GM21619 (cell line): ENCODE measurements around the gene NEK4.
"Not testable (repeated sequence)": the region's sequence is repeated elsewhere in the genome, so short reads cannot be mapped to it uniquely, and the experiment has no call there.

Source experiments
- ATAC-seq: cut with Tn5 transposase; IDR thresholded peaks from one replicate; pipeline ENCODE4 v1.9.1; 2021; ENCODE audit not compliant: unreplicated experiment

NEK4 gene

GRCh38 chr3:52743152-52743551 lies 27.6 kb downstream of the NEK4 start:
- ATAC-seq, result no peak

- no peak for ATAC-seq
These were observed 28.2 kb downstream of the NEK4 start for GRCh38 chr3:52742418-52743041.

- ATAC-seq, result no peak
These were observed 31.0 kb downstream of the NEK4 start for GRCh38 chr3:52739730-52740129.

GRCh38 chr3:52733256-52733891 lies 37.4 kb downstream of the NEK4 start:
- no peak for ATAC-seq

DNA sequence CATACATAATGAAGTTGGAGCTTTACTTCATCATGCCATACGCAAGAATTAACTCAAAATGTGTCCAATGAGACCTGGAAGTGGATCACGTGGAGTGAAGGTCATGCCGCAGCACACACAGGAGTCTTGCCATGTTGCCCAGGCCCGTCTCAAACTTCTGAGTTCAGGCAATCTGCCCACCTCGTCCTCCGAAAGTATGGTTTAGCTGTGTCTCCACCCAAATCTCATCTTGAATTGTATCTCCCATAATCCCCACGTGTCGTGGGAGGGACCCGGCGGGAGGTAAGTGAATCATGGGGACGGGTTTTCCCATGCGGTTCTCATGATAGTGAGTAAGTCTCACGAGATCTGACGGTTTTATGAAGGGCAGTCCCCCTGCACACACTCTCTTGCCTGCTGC lies 39.1 kb downstream of the NEK4 start:
- ATAC-seq, result no peak

DNA sequence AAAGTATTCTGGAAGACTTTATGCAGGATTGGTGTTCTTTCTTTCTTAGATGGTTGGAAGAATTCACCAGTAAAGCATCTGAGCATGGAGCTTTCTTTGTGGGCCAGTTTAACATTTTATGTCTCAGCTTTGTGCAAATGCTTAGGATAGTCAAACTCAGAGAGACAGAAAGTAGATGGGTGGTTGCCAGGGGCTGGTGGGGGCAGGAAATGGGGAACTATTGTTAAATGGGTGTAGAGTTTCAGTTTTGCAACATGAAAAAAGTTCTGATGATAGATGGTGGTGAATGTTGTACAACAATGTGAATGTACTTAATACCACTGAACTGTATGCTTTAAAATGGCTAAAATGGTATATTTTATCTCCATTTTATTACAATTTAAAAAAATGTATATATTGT lies 40.1 kb downstream of the NEK4 start:
- no peak for ATAC-seq

DNA sequence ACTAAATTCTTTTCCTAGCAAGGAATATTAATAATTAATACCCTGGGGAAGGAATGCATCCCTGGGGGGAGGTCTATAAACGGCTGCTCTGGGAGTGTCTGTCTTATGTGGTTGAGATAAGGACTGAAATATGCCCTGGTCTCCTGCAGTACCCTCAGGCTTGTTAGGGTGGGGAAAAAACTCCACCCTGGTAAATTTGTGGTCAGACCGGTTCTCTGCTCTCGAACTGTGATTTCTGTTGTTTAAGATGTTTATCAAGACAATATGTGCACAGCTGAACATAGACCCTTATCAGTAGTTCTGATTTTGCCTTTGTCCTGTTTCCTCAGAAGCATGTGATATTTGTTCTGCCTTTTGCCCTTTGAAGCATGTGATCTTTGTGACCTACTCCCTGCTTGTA lies 42.0 kb downstream of the NEK4 start:
- not testable (repeated sequence) for ATAC-seq

DNA sequence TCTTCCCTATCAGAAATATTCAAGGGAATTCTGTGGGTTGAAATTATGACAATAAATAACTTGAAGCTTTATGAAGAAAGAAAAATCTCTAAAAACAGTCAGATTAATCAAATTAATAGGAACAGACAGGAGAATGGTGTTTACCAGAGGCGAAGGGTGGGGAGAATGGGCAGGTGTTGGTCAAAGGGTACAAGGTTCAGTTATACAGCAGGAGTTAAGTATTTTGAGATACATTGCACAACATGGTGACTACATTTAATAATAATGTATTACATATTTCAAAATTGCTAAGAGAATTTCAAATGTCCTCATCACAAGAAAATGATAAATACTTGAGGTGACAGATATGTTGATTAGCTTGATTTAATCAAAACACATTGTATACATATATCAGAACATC lies 46.2 kb downstream of the NEK4 start:
- ATAC-seq, result no peak

DNA sequence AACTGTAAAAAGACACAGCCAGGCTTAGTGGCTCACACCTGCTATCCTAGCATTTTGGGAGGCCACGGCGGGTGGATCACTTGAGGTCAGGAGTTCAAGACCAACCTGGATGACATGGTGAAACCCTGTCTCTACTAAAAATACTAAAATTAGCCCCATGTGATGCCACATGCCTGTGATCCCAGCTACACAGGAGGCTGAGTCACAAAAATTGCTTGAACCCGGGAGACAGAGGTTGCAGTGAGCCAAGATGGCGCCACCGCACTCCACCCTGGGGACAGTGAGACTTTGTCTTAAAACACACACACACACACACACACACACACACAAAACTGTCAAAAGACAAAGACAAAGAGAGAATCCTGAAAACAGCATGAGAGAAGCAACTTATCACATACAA lies 46.8 kb downstream of the NEK4 start:
- no peak for ATAC-seq

- ATAC-seq, result no peak
These were observed 48.2 kb downstream of the NEK4 start for GRCh38 chr3:52722491-52722890.

DNA sequence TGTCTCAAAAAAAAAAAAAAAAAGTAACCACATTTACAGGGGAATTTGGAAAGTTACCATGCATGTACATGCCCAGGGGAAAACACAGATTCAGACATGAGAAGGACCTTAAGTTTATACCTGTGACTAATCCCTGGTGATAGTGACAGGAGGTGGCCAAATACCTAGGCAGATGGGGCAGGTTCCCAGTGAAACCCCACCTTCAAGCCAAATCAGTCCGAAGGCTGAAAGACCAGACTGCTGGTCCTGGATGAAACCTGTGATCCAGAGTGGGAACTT lies 49.1 kb downstream of the NEK4 start:
- no peak for ATAC-seq

- ATAC-seq, result no peak
These were observed 49.6 kb downstream of the NEK4 start for GRCh38 chr3:52721002-52721729.

DNA sequence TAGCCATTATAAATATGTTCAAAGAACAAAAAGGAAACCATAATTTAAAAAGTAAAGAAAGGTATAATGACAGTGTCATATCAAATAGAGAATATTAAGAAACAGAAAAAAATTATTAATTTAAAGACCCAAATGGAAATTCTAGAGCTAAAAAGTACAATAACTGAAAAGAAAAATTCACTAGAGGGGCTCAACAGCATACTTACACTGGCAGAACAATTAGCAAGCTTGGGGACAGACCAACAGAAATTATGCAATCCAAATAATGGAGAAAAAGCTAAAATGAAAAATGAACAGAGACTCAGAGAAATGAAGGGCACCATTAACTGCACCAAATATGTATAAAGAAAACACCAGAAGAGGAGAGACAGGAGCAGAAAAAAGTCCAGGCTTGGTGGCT lies 51.1 kb downstream of the NEK4 start:
- no peak for ATAC-seq

- no peak for ATAC-seq
These were observed 54.9 kb downstream of the NEK4 start for GRCh38 chr3:52715714-52716305.

DNA sequence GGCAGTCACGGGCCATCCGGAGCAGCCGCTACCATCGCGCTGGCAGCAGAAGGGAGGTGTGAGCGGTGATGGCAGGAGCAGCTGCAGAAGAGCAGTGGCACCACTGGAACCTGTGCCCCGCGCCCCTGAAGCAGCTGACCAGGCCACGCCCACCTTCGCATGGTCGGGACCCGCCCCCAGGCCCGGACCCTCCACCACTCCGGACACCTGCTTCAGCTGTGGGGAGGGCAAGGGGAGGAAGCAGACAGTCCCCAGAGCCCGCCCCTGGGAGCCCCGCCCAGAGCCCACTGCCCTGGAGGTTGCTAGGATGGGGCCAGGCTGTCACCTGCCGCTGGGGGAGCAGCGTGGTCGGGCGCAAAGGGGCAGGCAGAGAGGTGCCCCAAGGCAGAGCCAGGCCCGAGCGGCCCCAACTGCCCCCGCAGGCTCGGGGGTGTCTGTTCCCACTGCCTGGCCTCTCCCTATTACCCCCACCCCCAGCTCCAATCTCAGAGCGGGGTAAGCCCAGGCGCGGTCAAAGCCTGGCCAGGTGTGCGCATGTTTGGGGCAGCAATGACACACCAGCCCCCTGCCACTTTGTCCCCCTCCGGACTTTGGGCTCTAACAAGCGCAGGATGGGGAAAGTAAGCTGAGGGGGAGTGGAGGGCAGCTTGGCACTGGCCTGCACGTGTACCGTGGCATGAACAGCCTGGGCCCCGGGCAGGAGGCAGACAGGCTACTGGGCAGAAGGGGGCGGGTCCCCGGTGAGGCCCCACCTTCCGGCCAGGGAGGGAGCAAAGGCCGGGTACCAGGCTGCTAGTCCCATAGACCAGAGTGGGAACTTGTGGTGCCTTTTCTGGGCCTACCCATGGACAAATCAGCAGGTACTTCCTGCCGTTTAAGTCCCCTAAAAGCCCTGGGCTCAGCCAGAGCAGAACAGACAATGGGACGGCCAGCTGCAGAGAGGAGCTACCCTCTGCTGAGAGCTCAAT lies 56.1 kb downstream of the NEK4 start:
- ATAC-seq, result no peak

GRCh38 chr3:52712291-52713212 lies 58.2 kb downstream of the NEK4 start:
- ATAC-seq, result no peak

DNA sequence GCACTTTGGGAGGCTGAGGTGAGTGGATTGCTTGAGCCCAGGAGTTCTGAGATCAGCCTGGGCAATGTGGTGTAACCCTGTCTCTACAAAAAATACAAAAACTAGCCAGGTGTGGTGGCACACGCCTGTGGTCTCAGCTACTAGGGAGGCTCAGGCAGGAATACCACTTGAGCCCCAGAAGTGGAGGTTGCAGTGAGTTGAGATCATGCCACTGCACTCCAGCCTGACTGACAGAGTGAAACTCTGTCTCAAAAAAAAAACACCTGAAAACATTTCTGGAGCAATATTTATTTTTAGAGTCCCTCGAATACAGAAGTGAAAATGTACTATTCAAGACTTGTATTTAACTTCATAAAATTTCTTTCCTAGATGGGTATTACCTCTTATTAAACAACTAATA lies 60.2 kb downstream of the NEK4 start:
- ATAC-seq, result no peak

- no peak for ATAC-seq
These were observed 63.2 kb downstream of the NEK4 start for GRCh38 chr3:52707585-52707984.

DNA sequence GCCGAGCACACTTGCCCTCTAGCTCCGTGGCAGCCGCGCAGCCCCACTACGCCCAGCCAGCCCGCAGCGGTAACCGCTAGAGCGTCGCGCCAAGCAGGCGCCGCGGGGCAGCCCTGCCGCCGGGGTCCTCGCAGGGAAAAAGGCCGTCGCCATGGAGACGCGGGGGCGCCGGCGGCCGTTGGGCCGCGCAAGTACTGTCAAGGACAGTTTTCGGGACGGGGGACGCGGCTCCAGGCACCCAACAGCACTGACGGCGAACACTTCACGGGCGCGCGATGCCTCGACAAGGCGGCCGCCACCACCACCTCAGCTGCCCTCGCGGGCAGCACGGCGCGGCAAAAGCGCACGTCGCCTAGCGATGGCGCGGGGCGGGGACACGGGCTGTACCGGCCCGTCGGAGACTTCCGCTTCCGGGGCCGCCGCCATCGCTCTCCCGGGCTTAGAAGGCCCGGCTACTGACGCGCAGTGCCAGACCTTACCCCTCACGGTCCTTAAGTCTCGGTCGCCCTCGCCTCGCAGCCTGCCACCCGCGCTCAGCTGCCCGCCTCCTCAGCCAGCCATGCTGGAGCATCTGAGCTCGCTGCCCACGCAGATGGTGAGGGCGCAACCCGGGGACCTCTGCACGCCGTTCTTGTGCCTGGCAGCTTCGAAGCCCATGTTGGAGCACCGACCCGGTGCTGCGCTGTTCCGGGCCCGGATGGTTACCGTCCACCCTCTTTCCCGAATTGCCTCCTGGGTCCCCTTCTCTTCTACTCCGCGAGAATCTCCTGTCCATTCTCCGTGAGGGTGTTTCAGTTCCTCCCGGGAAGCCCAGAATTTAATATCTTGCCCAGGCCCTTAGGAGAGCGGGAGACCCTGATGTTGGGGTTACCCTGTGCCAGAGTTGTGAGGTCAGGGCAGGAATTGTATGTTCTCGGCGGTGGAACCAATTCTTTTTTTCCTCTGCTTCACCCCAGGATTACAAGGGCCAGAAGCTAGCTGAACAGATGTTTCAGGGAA lies 64.8 kb downstream of the NEK4 start, which contains the start of the genes GLT8D1 and SPCS1:
Gene GLT8D1 (minus strand): TSS at position 104 of the 999 bp plus-strand sequence. CDS start 5,331 bp downstream, outside the sequence.
Gene SPCS1 (plus strand): TSS at position 419 of the 999 bp plus-strand sequence. CDS start 141 bp downstream, at position 560.
- ATAC-seq, result peak; percentile 75
